AG20443 (cell line): ENCODE measurements around the gene DCAF10.
"Not testable (repeated sequence)": the region's sequence is repeated elsewhere in the genome, so short reads cannot be mapped to it uniquely, and the experiment has no call there.

ENCODE experiments used
- DNase-seq: peaks from one replicate; pipeline ENCODE4 v3.0.0; 2012; ENCODE audit warnings: low spot score, mixed read lengths

The DCAF10 gene

GRCh38 chr9:37800631-37801286, at the start of gene DCAF10:
Gene DCAF10, plus strand, starts transcription at chr9:37800797. Its CDS starts 70 bp downstream, at chr9:37800867.
- peak; percentile 93 for DNase-seq

DNA sequence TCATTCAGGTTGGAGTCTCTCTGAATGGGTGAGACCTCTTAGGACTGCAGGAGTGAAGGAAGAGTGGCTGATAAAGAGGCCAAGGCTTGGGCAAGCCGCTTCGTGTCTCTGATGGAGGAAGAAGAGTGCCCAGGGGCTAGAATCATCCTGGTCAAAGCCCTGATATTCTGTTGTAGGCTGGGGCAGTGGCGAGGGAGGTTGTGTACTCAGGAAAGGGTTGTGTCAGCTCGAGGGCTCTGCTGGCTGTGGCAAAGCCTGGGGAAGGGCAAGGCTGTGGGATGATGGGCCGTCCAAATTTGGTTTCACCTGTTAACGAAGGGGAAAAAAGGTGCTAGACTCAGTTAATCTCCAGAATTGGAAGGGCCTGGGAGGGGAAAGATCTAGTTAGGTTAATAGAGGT, 49.4 kb upstream of the DCAF10 start:
- DNase-seq: no peak

DNA sequence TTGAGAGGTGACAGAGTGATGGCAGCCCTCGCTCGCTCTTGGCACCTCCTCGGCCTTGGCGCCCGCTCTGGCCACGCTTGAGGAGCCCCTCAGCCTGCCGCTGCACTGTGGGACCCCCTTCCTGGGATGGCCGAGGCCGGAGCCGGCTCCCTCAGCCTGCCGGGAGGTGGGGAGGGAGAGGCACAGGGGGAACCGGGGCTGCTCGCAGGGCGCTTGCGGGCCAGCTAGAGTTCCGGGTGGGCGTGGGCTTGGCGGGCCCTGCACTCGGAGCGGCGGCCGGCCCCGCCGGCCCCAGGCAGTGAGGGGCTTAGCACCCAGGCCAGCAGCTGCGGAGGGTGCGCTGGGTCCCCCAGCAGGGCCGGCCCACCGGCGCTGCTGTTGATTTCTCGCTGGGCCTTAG, 48.9 kb upstream of the DCAF10 start:
- not testable (repeated sequence) for DNase-seq

DNA sequence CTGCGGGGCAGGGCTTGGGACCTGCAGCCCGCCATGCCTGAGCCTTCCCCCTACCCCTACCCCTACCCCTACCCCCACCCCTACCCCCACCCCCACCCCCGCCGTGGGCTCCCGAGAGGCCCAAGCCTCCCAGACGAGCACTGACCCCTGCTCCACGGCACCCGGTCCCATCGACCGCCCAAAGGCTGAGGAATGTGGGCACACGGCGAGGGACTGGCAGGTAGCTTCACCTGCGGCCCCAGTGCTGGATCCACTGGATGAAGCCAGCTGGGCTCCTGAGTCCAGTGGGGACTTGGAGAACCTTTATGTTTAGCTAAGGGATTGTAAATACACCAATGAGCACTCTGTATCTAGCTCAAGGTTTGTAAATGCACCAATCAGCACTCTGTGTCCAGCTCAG, 48.5 kb upstream of the DCAF10 start:
- not testable (repeated sequence) for DNase-seq

DNA sequence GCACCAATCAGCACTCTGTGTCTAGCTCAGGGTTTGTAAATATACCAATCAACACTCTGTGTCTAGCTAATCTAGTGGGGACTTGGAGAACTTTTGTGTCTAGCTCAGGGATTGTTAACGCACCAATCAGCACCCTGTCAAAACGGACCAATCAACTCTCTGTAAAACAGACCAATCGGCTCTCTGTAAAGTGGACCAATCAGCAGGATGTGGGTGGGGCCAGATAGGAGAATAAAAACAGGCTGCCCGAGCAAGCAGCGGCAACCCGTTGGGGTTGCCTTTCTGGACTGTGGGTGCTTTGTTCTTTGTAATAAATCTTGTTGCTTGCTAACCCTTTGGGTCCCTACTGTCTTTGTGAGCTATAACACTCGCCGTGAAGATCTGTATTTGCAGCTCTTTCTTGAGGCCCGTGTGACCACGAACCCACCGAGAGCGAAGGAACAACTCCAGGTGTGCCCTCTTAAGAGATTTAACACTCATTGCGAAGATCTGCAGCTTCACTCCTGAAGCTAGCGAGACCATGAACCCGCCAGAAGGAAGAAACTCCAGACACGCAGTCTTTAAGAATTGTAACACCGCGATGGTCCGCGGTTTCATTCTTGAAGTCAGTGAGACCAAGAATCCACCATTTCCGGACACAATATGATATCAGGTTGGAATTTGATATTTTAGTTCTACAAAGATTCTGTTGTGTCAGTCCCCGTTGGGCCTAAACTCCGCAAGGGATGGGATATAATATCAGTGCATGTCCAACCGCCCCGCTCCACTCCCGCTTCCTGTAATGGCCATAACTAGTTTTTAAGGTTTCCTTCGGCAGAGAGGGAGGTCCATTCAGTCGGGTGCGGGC, 47.7 kb upstream of the DCAF10 start:
- no peak for DNase-seq

DNA sequence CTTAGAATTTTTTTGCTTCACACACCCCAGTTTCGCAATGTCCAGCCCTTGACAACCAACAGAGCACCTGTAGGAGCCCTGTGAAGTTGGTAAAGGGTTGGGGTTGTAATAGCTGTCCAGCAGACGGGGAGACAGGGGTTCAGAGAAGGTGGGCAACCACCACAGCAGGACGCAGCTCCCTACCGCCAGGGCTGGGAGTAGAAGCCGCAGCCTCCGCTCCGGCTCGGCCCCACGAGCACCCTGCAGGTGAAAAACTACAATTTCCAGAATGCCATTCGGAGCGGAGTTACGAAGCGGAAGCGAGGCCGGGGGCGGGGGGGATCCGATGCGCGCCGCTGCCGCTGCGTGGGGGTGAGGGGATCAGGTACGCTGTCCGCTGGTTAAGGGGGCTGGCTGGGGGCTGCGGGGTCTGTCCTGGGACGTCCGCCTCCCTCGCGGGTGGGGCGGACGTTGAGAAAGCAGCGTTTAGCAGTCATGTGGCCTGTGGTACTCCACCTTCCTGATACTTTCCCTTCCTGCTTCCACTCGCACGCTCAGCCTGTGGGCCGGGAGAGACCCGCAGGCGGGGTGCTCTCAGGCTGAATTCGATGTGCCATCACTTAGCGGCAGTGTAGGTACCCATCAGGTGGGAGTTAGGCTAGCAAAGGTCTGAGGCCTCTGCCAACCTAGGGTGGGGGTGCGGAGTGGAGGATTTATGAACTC, 47.0 kb upstream of the DCAF10 start, which contains the start of gene TRMT10B:
Gene TRMT10B (plus strand): TSS at position 317 of the 702 bp plus-strand sequence. CDS start 8,127 bp downstream, outside the sequence.
- DNase-seq: peak; percentile 91

DNA sequence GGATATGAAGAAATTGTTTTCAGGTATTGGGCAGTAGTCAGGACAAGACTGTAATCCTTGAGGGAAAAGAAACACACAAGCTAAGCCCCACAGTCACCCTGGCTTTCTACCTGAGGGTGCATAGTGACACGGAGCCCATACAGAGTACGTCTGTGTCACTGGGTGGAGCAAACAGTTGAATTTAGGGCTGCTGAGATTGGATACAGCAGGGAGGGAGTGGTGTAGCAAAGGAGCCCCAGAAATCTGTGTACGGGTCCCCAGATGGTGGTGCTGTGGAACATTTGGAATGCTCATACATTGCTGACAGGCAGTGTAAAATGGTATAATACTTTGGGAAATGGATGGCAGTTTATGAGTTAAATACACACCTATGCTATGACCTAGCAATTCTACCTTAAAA, 41.9 kb upstream of the DCAF10 start:
- DNase-seq: no peak

- DNase-seq: peak; percentile 42
Observed at GRCh38 chr9:37760416-37761161, 40.0 kb upstream of the DCAF10 start.

- DNase-seq: peak; percentile 47
Observed at GRCh38 chr9:37761511-37761910, 39.1 kb upstream of the DCAF10 start.

DNA sequence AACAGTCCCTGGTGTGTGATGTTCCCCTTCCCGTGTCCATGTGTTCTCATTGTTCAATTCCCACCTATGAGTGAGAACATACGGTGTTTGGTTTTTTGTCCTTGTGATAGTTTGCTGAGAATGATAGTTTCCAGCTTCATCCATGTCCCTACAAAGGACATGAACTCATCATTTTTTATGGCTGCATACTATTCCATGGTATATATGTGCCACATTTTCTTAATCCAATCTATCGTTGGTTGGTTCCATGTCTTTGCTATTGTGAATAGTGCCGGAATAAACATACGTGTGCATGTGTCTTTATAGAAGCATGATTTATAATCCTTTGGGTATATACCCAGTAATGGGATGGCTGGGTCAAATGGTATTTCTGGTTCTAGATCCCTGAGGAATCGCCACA, 35.3 kb upstream of the DCAF10 start:
- not testable (repeated sequence) for DNase-seq

DNA sequence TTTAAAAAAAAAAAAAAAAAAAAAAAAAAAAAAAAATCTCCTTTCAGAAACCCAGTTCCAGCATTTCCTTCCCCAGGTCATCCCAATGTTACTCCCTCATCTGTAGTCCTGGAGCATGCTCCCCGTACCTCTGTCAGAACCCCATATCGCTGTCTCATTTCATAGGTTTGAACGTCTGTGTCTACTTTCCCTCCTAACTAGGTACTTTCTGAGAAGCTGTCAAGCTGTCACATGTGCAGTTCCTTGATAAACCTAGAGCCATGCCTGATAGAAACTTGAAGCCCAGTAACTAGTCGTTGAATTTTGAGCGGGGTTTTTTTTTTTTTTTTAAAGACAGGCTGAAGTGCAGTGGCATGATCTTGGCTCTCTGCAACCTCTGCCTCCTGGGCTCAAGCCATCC, 31.3 kb upstream of the DCAF10 start:
- DNase-seq: no peak

- DNase-seq: no peak
Observed at GRCh38 chr9:37769995-37770394, 30.6 kb upstream of the DCAF10 start.

GRCh38 chr9:37775216-37775919, 25.2 kb upstream of the DCAF10 start:
- DNase-seq: no peak

- DNase-seq: peak; percentile 18
Observed at GRCh38 chr9:37776328-37776727, 24.3 kb upstream of the DCAF10 start.

GRCh38 chr9:37778534-37778933, 22.1 kb upstream of the DCAF10 start:
- no peak for DNase-seq

DNA sequence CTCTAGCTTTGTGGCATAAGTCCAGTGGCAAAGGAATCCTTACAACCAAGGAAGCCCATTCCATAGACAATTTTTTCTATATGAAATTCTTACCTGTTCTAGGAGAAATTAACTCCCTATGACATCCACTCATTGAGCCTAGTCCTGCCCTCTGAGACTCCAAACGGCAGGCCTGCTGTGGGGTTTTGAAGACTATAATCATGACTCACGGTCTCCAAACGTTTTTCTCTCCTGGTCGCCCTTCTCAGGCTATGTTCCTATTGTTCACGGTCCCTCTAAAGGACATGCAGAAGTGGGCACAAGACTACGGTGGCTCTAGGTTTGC, 16.3 kb upstream of the DCAF10 start:
- peak; percentile 22 for DNase-seq

DNA sequence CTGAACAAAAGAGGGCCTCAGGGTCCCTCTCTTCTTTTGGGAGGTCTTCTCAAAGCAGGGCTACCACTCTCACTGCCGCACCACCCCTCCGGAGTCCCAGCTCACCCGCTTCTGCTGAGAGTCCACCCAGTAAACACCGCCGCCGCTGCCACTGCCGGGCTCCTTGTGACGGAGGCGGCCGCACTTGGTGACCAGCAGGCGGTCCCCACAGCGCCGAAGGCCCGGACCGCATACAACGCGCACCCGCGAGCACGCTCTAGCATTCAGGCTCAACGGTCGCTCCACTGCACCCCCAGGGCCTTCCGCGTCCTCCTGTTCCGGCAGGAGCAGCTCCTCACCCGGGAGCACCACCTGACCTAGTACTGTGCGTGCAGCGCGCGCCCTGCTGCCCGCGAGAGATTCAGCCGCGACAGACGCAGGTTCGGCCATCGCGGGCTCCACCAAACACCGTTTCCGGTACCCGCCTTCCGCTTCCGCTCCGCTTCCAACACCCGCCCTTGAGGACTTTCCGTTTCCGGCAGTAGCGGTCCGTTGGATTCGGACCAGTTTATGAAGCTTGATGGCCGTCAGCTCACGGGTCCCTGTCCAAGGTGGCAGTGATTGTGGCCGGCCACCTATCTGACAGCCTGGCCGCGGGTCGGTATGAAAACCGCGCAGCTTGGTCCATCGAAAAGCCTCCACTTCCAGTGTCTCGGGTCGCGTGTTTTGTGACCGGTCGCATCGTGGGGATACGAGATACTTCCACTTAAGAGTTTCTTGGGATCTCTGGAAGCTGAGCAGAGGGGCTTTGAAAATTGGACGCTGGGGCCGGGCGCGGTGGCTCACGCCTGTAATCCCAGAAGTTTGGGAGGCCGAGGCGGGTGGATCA, 15.7 kb upstream of the DCAF10 start, which contains the start of gene EXOSC3:
Gene EXOSC3 (minus strand): TSS at position 449 of the 868 bp plus-strand sequence. CDS start 20 bp downstream, at position 429.
- DNase-seq: peak; percentile 93

DNA sequence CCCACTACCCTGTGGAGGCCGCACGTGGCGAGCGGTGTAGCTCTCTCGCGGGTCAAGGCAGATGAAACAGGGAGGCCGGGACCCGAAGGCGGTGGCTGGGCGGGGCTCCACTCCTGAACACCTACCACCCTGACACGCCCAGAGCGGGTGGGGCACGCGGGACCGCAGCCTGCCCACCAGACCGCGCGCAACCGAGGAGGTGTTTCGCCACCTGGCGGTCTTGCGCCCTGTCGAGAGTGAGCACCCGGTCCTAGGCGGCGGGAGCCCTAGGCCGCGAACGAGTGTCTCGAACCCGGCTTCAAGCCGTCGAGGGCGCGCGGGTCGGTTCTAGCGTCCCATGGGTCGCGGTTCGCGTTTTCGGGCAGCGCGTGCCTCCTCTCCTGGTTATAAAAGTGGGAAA, 13.5 kb upstream of the DCAF10 start:
- no peak for DNase-seq

- no peak for DNase-seq
Observed at GRCh38 chr9:37788332-37788731, 12.3 kb upstream of the DCAF10 start.

DNA sequence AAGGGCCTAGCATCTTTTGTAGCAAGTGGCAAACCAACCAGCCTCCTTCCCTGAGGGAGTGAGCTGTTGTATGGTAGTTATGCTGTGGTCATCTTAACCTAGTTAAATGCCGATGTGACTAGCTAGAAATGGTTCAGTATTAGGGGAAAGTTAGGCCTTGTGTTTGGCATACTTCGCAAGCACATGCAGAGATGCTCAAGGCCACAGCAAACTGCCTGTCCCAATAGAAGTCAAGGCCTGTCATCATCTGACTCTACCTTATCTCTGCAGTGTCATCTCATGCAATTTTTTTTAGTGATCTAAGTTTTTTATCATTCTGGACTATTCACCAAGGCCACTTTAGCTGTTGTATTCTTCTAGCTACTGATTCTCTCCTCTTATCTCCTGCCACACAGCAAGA, 10.5 kb upstream of the DCAF10 start:
- DNase-seq: no peak
